ENCODE measurements around the gene PLA2G4F.

Gene PLA2G4F

GRCh38 chr15:42163947-42164550, 7.6 kb upstream of the PLA2G4F start:
- no peak for DNase-seq (ENCODE audit: low read depth, low spot score)

GRCh38 chr15:42163291-42163690, 6.9 kb upstream of the PLA2G4F start:
- no peak for DNase-seq (ENCODE audit: low read depth, low spot score)

DNA sequence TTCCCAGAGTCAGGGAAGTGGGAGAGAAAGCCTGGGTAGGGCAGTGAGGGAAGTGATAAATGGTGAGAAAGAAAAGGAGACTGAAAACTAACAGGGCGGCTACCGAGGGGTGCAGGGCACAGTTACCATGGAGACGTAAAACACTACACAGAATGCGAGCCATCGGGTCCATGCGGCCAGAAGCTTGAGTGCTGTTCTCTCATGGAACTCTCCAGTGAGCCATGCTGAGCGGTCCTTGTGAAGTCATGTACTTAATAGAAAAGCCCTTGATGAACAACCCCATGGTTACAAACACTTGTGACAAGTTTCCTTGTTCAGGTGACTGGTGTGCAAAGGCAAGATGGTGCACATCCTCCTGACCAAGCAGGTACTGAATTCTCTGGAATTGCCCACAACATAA, 3.7 kb upstream of the PLA2G4F start:
- DNase-seq (ENCODE audit: low read depth, low spot score), result no peak

DNA sequence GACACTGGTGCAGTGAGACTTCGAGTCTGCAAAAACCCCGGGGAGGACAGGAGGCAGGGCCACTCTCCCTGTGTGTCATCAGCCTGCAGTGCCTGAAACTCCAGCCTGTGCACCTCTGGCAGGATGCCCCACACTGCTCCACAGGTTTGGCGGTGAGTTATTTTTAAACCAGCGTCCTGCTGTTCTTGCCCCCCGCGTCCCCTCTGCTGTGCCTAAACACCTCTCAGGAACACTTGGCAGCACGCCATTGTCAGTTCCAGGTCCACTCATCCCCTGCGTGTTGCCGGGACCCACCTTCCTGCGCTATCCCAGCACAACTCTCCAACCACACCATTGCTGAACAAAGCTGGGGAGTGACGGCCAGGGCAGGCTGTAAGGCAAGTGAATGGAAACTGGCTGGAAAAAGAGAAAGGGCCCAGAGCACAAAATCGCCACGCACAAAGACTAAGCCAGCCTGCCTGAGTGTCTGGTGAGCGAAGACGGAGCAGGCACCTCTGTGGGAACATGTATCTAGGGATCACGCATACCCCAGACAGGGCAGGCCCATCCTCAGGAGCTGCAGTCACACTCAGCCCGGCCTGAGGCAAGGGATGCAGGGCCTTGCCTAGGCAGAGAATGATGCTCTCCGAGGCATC, 3.1 kb upstream of the PLA2G4F start:
- DNase-seq (ENCODE audit: low read depth, low spot score), result no peak

- DNase-seq (ENCODE audit: low read depth, low spot score), result no peak
Observed at GRCh38 chr15:42158941-42159340, 2.5 kb upstream of the PLA2G4F start.

DNA sequence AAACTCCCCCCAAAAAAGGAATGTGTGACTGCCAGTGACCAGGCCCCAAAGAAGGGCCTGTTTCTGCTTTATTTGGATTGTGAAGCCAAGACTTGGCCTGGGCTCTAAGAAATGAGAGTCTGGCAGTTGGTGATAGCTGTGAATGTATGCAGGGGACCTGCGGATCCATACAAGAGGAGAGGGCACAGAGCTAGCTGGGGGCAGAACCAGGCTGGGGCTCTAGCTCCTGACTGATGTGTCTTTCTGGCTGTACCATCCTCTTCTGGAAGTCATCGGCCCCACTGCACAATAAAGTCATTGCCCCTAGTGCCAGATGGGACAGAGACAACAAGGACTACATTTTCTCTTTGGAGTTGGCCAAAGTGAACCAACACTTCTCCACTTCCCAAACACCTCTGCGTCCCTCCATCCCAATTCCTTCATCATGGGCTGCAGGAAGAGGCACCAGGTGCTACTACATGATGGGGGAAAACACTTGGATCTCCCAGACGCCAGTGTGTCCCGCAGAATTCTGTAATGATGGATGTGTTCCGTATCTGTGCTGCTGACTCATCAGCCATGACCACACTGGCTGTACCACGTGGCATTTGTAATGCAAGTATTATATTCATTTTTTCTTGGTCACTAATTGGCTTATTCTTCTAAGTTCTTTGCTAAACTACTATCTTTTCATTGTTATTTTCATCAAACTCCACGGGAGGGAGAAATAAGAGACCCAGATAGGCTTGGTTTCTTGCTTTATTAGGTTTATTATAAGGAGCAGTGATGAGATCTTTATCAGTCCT, 1.7 kb upstream of the PLA2G4F start:
- peak; percentile 71 for DNase-seq (ENCODE audit: low read depth, low spot score)

- DNase-seq (ENCODE audit: low read depth, low spot score), result no peak
Observed at GRCh38 chr15:42157381-42157780, 945 bp upstream of the PLA2G4F start.

DNA sequence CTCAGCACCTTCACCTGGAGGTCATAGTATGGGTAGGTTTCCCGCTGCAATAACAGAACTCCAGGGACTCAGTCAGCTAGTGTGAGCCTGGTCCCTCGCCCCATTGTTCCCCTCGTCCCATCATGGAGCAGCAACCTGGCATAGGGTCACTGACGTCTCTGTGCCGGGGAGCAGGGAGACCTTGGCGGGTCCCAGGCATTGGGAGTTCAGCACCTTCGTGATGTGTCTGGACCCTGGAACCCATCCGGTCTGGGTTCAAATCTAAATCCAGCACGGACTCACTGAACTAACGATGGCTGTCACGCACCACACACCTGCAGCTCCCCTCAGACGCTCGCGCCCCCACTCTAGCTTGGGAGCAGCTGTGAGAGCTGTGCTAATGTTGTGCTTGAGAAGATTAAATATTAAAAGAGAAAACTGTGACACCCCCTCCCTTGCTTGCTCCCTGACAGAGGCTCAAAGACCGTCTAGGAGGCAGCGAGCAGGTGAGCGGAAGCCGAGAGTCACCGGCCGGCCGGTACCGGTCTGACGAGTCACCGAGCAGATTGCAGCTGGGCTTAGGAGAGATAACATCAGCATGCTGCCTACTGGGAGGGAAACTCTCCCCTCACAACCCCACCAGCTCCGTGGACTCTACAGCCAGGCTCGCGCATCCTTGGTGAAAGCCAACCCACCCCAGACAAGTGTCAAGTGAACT, 742 bp downstream of the PLA2G4F start:
- DNase-seq (ENCODE audit: low read depth, low spot score), result no peak

GRCh38 chr15:42154956-42155355, 1.5 kb downstream of the PLA2G4F start:
- no peak for DNase-seq (ENCODE audit: low read depth, low spot score)

- DNase-seq (ENCODE audit: low read depth, low spot score), result no peak
Observed at GRCh38 chr15:42154212-42154941, 2.1 kb downstream of the PLA2G4F start.

- no peak for DNase-seq (ENCODE audit: low read depth, low spot score)
Observed at GRCh38 chr15:42153874-42154211, 2.6 kb downstream of the PLA2G4F start.

GRCh38 chr15:42152921-42153698, 3.3 kb downstream of the PLA2G4F start:
- no peak for DNase-seq (ENCODE audit: low read depth, low spot score)

DNA sequence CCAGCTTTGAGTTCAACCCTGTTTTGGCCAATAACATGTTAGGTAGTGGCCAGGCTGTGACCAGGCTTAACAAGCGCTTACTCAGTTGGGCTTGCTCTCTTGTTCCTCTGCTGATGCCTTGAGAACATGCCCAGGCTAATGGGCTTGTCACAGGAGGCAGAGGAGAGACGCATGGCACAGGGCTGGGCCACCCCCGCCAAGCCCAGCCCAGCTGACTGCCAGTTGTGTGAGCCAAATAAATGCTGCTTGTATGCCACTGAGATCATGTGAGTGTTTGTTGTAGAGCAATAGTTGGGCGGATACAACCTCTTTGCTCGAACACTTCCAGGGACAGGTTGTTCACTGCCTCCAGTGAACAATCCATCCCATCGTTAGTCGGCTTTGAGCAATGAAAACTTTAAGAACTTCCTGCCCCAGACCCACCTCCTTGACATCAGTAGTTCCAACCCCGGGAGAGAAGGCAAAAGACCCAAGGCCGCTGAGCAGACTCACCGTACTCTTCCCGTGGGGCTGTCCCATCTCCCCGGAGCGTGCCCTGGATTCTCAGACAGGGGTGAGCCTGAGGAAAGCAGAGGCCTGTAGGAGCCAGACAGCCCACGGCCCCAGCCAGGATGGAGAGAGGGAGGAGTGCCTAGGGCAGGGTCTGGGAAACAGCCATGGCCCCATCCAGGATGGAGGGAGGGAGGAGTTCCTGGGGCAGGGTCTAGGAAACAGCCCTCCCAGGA, 4.1 kb downstream of the PLA2G4F start:
- DNase-seq (ENCODE audit: low read depth, low spot score), result no peak

- peak; percentile 49 for DNase-seq (ENCODE audit: low read depth, low spot score)
Observed at GRCh38 chr15:42151736-42152135, 4.7 kb downstream of the PLA2G4F start.

GRCh38 chr15:42151141-42151561, 5.3 kb downstream of the PLA2G4F start:
- no peak for DNase-seq (ENCODE audit: low read depth, low spot score)

DNA sequence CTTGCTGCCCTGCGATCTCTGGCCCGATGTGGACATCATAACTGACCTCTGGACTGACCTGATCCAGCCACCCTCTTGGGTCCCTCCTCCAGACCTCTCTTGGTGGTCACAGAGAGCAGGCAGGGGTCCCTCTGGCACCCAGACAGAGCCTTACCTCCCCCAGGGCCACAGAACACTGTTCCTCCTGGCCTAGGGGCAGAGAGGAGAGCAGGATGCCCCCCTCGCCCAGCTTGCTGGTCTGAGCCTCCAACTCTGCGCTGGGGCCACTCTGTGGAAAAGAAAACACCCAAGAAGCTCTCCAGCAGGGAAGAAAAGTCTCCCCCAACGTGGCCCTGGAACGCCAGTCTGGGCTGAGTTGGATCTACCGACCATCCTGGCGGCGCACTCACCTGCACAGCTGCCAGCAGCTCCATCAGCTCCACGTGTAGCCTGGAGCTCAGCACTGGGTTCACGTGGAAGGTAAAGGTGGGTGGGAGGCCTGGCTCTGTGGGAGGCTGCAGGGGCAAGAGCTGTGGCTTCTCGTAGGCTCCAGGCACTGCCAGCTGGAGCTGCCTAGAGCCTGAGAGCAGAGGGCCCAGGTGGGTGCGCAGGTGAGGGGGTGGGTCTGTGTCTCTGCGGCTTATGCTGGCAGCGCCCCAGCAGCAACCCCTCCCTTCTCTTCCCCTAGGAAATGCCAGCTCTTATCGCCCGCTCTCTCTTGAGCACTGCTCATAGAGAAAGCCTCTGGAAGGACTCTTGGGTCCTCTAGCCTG, 6.0 kb downstream of the PLA2G4F start:
- no peak for DNase-seq (ENCODE audit: low read depth, low spot score)

- no peak for DNase-seq (ENCODE audit: low read depth, low spot score)
Observed at GRCh38 chr15:42149493-42150218, 6.8 kb downstream of the PLA2G4F start.

DNA sequence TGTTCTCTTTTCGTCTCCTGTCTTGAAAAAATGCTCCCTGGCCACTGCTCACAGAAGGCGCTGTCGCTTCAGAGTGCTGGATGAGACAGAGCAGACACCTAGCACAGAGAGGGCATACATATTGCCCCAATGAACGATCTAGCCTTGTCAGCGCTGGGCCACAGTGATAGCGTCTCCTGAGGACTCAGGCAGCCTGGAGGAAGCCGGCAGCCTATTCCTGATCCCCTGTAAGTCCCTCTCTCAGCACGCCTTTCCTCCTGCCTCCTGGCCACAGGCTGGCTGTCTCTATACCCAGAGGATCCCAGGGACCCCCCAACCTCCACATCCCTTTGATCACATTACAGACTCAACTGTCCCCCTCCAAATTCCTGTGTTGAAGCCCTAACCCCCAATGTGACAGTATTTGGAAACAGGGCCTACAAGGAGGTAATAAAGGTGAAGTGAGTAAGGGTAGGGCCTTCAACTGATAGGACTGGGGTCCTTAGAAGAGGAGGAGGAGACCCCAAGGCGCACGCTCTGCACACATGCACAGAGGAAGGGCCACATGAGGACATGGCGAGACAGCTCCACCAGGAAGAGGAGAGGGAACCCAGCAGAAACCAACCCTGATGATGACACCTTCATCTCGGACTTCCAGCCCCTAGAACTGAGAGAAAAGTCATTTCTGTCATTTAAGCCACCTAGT, 7.5 kb downstream of the PLA2G4F start:
- DNase-seq (ENCODE audit: low read depth, low spot score), result no peak
